Fibroblast of the conjunctiva (primary cell): ENCODE measurements around the gene PTPRT.

Experiments used
- DNase-seq: peaks from one replicate; pipeline ENCODE4 v3.0.0-alpha.2; 2010; ENCODE audit warnings: low read depth

PTPRT gene

DNA sequence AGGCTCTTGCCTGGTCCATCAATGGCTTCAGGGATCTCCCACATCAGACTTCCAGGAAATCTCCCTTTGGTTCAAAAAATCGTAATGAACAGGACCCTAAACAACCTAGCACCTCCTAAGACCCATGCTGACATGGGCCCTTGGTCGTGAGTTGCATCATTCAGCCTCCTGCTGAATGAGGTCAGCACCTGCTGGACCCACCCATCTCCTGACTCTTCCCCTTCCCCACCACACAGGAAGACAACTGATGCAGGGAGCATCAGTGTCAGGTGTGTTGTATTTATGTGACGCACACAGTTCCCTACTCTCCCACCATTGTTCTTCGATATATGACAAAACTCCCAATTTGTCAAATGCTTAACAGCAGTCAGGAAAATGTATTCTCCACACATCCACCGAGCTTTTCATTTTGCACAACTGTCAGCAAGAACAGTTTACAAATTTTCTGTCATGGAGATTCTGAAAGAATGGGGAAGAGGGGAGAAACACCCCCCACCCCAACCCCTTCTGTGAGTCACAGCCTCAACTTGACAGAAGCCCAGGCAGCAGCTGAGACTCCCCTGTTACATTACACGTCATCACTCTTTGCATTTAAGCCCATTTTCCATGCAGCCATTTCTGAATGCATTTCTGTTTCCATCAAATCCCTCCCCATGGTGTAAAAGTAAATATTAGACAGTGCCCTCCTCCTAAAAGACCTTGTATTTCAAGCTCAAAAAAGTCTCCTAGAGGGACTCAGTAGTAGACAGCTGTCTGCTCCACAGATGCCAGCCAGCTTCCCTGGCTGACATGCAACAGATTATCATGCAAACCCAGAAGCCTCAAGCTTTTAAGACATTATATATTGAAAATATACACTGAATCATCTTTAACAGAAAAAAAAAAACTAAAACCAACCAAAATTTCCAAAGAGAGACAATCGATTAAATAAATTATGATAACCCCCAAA, 577.5 kb downstream of the PTPRT start:
- no peak for DNase-seq

- no peak for DNase-seq
Measured at GRCh38 chr20:42611423-42611822, 578.3 kb downstream of the PTPRT start.

DNA sequence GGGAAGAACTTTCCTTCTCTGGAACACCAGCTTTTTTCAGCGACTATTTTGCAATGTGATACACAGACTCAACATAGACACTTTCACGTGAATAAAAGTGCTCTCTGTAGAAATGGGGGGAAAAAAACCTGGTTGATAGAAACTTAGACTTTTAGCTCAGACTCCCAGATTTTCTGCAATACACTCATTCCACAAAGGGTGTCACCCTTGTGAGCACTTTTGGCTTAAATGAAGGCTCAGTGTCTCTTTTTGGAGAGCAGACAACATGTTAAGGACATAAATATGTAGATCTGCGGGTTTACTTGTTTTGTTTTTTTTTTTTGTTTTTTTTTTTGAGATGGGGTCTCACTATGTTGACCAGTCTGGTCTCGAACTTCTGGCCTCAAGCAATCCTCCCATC, 579.6 kb downstream of the PTPRT start:
- DNase-seq = no peak

- DNase-seq = no peak
Measured at GRCh38 chr20:42609618-42610017, 580.1 kb downstream of the PTPRT start.

GRCh38 chr20:42604998-42605956, 584.4 kb downstream of the PTPRT start:
- no peak for DNase-seq

- no peak for DNase-seq
Measured at GRCh38 chr20:42603655-42604054, 586.1 kb downstream of the PTPRT start.

- DNase-seq = no peak
Measured at GRCh38 chr20:42598581-42598980, 591.1 kb downstream of the PTPRT start.

DNA sequence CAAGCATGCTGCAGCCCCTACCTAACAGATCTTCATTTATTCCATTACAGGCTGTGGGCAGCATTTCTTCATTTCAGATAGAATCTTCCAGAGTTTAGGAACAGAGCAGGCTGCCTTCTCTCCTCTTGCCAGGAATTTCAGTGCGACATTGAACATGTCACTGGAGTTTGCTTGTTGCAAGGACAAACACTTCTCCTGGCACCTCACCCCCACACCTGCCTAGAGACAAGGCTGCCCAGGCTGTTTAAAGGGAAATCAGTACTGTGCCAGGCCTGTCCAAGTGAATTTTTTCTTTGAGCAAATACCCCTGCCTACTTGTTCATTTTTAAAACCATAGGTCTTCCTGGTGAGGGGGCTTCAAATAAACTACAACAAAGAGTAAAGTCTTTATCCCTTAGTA, 594.1 kb downstream of the PTPRT start:
- no peak for DNase-seq

GRCh38 chr20:42594659-42595058, 595.0 kb downstream of the PTPRT start:
- no peak for DNase-seq

- DNase-seq = no peak
Measured at GRCh38 chr20:42594011-42594410, 595.7 kb downstream of the PTPRT start.

DNA sequence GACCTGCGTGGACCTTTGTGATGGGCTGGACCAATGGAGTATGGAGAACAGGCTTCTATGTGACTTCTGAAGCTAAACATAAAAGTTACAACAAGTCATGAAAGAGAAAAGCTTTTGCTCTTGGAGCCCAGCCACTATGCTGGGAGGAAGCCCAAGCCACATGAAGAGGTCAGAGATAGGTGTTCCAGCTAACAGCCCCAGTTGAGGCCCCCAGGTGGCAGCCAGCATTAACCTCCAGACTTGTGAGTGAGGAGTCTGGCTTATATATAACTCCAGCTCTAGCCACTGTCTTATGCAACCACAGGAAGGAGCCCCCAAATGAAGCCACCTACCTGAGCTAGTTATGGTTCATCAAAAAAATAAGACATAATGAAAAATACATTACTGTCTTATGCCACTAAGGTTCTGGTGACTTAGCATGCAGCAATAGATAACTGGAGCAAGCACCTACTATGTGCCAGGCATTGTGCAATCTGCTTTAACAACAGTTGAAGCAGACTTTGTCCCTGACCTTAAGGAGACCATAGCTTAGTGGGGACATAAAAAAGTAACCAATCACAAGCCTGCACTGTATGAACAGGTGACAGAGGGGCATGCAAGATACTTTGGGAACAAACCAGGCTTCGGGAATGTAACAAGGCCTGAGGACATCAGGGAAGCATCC, 599.6 kb downstream of the PTPRT start:
- DNase-seq = no peak

GRCh38 chr20:42588847-42589246, 600.9 kb downstream of the PTPRT start:
- no peak for DNase-seq

DNA sequence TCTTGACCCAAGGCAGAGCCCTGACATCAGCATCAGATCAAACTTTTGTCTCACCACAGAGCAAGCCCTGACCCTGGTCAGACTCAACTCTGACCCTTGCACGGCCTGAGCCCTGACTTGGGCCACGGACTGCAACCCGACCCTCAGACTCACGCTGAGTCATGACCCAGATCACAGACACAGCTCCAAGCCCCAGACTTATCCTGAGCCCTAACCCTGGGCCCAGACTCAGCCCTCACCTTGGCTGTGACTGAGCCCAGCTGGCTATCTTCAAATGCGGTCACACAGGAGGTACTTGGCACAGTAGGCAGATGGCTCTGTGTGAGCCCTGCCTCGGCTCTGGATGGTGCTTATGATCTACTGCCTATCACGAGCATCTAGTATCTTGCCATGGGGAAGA, 602.3 kb downstream of the PTPRT start:
- DNase-seq = no peak

DNA sequence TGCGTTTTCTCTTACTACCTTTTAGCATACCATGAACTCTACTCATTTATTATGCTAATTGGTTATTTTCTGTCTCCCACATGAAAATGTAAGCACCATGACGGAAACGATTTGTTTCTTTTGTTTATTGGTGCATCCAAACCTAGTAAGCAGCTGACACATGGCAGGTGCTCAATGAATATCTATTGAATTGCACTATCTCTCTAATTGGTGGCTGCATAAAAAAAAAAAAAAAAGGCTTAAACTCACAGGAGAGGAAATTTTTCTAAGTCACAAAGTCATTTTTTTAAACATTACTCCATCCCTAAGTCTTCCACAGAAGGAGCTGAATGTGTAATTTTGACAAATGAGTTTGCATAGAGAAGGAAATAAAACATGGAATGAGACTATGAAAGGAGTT, 608.4 kb downstream of the PTPRT start:
- no peak for DNase-seq

GRCh38 chr20:42576167-42576566, 613.5 kb downstream of the PTPRT start:
- DNase-seq = no peak

DNA sequence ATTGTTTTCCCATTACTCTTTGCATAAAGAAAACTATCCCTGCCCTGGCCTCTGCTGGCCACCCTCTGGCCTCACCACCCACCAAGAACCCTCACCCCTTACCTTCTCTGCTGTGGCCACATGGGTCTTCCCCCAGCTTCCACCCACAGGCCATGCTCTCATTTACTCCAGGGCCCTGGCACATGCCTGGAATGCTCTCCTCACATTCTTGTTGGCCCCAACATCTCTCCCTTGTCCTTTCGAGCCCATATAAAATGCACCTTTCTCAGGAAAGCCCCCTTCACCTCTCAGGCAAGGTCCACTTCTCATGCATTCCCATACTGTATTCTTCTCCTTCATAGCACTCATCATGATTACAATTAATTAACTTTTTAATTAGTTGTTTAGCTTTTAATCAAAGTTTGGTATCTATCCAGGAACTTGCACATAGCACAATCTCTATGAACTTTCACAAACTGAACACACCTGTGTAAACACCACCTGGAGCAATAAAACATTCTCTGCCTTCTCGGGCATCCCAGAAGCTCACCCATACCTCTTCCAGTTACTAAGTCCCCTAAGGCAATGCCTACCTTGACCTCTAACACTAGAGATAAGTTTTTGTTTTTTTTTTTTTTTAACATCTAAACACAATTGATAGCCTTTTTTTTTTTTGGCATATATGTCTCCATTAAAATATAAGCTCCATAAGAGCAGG, 617.2 kb downstream of the PTPRT start:
- no peak for DNase-seq

DNA sequence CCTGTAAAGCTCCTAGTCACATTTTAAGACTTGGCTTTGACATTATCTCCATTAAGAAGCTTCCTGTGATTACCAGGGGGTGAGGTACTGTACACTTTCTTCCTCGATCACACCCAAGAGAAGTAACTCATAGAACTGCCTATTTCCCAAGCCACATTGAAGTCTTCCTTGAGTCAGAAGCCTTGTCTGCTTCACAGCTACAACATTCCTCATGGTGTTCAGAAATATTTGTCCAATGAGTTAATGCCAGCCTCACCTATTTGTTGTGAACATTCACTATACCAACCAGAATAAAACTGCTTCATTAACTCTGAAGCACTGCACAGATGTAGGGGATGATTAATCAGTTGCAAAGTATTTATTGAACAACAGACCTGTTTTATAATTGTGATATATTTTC, 622.3 kb downstream of the PTPRT start:
- DNase-seq = no peak

GRCh38 chr20:42565235-42565995, 624.3 kb downstream of the PTPRT start:
- no peak for DNase-seq

GRCh38 chr20:42559665-42560064, 630.0 kb downstream of the PTPRT start:
- no peak for DNase-seq

GRCh38 chr20:42556575-42556974, 633.1 kb downstream of the PTPRT start:
- no peak for DNase-seq

- DNase-seq = no peak
Measured at GRCh38 chr20:42553374-42553773, 636.3 kb downstream of the PTPRT start.
